NCI-H2107 treated with DMSO at 0.1 percent for 48 hours (cell line): Measurements from ENCODE around the gene PRKG1.

Experiments
- DNase-seq: peaks from one replicate; lab custom pipeline; 2025; ENCODE audit not compliant: unreplicated experiment; lab: John Stamatoyannopoulos, UW

PRKG1 gene

DNA sequence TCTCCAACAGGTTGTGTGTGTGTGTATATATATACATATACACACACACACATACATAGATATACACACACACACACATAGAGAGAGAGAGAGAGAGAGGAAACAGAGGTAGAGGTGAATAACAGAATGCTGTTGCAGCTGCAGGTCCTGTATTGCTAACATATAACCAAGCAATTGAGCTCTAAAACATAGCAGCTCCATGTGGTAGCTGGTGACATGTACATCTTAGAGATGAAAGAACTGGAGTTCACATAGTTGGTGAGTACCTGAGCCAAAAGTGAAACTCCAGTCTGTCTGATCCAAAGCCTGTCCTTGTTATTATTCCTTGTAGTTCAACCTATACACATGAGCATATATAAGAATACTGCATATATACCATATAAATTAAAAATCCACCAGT is 778.0 kb downstream of the PRKG1 start:
- DNase-seq, result no peak

DNA sequence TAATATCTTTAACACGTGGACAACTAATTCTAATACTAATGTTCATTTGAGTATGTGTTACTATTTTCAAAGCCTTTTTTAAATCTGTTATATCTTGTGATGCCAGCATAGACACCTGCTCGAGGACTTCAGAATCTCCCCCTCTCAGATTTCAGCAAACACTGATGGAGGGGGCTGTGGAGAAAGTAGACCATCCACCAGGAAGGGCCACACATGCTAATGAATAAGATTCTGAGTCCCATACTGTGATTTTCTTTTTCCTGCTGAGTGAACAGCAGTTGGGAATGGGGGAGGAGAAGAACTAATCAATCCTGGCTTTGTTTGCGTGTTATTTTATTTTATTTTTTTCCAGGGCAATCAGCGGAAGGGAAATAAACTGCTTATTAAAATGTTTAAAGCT is 783.0 kb downstream of the PRKG1 start:
- DNase-seq, result no peak

DNA sequence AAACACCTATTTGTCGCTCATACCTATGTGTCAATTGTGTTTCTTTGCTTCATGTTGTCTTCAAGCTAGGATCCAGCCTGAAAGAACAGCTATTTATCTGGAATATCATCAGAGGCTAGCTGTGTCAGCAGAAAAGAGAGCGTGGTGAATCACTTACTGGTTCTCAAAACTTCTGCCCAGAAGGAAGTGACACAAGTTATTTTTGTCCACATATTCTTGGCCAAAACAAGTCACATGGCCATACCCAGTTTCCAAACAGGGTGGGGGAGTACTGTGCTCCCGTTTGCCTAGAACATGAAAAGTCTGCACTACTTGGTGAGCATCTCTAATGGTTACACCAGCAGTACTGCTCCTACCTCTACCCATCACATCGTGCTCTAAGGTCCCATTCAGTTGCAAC is 786.0 kb downstream of the PRKG1 start:
- DNase-seq, result no peak

DNA sequence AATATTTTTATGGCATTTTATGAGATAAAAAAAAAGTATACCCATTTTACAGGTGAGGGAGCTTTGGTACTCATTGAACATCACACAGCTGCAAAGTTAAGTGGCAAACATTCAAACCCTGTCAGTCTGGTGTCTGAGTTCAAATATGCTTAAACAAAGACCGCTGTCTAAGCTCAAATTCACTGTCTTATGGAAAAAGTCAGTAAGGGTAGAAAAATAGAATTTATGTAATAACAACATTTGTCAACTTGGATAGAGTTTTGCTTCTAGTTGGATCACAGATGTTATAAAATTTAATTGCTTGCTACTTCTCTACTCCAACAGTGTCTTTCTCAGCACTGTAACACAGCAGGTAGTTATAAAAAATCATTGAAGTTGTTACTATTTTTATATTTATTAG is 786.8 kb downstream of the PRKG1 start:
- DNase-seq, result no peak

DNA sequence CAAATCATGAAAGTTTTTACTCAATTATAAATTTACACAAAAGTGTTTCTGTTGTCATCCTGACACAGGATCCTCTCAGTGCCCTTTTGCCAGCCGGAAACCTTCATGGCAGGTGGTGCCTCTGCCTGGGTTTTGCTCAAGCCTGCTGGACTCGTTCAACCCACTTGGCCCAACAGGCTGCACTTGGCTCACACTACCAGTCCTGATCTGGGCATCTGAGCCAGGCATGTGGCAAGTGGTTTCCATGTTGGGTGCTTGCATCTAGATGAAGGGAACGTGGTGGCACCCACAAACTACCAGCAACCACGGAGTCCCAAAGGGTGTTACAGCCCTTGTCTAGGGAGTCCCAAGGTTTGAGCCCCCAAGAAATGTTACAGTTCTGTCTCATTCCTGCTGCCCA is 787.4 kb downstream of the PRKG1 start:
- no peak for DNase-seq

DNA sequence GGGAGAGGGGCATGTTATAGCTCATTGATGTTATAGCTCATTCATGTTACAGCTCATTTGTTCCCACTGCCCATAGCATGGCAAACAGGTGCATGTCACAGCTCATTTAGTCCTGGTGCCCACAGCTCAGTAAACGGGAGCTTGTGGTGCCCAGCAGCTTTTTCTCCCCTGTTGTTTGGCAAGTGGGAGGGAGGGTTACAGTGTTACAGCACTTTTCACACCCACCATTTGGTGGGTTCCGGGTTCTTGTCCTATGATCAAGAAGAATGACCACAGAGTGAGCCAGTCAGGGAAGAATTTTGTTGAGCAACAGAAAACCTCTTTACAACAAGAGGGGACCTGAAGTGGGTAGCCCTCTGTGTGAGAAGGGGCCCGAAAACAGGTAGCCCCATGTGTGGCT is 787.9 kb downstream of the PRKG1 start:
- no peak for DNase-seq

DNA sequence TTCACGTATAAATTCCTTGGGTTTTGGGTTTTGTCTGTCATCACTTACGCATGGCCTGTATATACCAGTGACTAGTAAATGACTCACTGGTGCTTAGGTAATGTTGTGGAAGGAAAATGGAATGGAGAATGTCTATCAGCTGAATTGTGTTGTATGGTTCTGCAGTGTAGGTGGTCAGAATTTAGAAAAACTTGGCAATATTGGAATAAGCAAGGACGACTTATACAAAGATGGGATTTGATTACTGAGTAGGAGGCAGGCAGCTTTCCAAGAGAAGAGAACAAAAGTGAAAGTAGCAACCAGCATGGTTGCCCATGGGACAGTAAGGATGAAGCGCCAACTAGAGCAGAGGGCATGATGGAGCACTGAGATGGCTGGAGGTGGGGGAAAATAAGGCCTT is 793.7 kb downstream of the PRKG1 start:
- no peak for DNase-seq

DNA sequence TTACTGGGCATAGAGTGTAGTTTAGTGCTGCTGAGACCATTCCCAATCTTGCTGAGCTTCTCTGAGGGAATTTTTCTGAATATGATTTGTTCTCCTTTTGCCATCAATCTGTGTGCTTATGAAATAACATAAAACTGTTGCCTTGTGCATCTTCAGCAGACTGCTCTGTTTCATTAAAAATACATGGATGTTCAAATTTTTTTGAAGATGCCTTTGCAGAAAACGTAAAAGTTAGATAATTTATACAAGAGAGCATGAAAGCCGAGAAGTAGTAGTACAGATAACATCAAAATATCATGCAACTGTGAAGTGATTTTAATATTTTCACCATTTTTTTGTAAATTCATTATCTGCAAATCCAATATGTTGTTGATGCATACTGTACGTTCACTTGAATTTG is 799.8 kb downstream of the PRKG1 start:
- DNase-seq, result no peak

GRCh38 chr10:51875610-51876009 is 801.3 kb downstream of the PRKG1 start:
- DNase-seq, result no peak

GRCh38 chr10:51876503-51876902 is 802.2 kb downstream of the PRKG1 start:
- no peak for DNase-seq

- DNase-seq, result no peak
Observed at GRCh38 chr10:51876979-51877378, 802.7 kb downstream of the PRKG1 start.

GRCh38 chr10:51877636-51878035 is 803.3 kb downstream of the PRKG1 start:
- DNase-seq, result no peak

DNA sequence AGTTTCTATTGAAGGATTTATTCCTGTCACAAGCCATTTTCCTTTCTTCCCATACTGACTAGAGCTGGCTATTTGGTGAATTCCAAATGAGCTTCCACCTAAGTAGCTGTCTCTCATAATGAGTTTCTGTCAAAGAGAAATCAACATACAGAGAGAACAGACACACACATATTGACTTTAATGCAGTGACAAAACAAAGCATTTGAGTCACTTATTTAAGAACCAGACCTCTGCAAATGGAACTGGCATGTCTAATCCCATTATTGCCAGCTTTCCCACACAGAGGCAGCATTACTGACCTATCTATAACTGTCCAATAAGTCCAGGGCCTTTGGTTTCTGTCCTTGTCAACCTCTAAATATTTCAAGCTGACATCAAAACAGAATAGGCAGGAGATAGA is 804.4 kb downstream of the PRKG1 start:
- no peak for DNase-seq

GRCh38 chr10:51879238-51879637 is 805.0 kb downstream of the PRKG1 start:
- DNase-seq, result no peak

DNA sequence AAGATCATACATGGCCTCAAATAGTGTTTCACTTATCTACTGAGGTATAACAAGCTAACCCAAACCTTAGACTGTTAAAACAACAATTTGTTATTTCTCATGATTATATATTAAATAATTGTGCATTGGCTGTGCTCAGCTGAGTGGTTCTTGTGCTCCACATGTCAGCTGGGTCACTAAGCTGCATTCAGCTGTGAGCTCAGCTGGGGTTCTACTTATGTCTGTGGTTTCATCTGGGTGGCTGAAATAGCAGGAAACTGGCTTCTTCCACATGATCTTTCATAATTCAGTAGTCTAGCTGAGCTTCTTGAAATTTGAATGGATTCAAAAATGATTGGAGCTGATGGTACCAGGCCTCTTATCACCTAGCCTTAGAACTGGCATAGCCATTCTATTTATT is 806.9 kb downstream of the PRKG1 start:
- DNase-seq, result no peak

DNA sequence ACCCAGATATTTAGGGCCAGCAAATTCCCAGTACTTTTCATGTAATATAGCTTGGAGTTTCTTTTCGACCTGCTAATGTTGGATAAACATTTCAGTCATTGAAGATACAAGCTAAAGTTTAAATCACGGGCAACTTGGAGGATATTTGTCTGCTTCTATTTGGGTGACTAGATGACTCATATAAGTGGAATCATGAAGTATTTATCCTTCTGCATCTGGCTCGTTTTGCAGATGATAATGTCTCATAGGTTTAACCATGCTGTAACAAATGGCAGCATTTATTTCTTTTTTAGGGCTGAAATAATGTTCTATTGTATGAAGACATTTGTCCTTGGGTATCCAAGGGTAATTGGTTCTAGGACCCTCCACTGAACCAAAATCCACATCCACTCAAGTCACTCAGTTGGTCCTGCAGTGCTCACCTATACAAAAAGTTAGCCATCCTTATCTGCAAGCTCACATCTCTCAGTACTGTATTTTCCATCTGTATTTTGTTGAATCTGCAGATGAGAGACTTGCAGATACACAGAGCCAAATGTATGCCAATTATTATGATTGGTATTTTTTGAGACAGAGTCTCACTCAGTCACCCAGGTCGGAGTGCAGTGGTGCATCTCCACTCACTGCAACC is 812.3 kb downstream of the PRKG1 start:
- no peak for DNase-seq

- DNase-seq, result no peak
Observed at GRCh38 chr10:51888263-51888662, 814.0 kb downstream of the PRKG1 start.

GRCh38 chr10:51892313-51892712 is 818.0 kb downstream of the PRKG1 start:
- no peak for DNase-seq

GRCh38 chr10:51892965-51893658 is 818.8 kb downstream of the PRKG1 start:
- no peak for DNase-seq

DNA sequence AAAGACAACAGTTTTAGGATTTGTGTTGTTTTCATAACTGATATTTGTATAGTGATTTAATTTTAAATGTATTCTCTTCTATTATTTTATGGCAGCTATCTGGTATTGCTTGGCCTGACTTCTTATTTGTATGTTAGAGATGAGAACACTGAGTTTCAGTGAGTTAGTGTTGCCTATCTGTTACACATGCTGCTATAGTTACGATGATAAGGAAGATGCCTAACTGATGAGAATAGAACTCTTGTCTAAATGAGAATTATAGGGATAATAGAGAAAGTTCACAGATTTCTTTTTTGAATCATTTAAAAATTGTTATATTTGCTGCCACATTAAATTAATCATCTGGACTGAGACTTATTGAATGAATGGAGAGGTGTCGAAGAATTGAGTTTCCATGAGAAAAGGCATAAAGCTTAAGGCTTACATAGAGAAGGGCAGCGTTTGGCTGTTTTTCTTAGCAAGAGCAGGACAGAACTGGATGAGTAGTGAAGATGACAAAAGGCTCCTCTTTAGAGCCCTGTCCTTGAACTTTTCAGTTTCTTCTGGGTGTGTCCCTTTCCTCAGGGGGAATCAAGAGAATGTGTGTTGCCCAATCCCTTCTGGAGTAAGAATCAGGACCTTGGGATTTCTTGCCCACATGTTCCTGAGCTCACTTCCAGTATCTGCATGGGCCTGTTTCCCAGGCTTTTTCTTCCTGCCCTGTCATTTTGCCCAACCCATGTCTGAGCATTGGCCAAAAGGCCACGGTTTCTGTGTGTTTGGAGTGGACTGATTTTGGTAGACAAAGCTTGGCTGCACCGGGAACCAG is 820.7 kb downstream of the PRKG1 start:
- DNase-seq, result no peak

DNA sequence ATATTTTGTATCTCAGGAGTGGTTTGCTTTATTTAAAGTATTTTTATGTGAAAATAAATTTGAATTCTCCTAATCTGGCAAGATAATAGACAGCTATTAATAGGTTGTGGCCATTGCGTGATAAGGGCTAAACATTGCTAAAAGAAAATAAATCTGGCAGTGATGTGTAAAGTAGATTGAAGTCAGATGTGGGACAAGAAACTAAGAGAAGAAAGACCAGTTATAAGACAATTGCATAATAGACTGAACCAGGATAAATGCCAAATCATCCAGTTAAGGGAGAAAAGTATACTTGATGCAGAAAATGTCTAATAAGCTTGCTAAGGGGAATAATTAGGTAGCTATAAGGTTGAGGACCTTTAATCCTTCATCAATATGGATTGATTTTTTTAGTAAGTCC is 822.6 kb downstream of the PRKG1 start:
- DNase-seq, result no peak

GRCh38 chr10:51897560-51897959 is 823.3 kb downstream of the PRKG1 start:
- DNase-seq, result no peak
